Measurements from ENCODE around the gene SEMA4F. TPM values are rescaled to one million over a fixed set of nuclear protein-coding genes. Genes with fewer than 3 reads are reported as not detected.
"Not testable (repeated sequence)": the region's sequence is repeated elsewhere in the genome, so short reads cannot be mapped to it uniquely, and the experiment has no call there.

SEMA4F gene
- total RNA-seq: 1 to 10 TPM; 5.3 to 6.4 (median 5.4) TPM

DNA sequence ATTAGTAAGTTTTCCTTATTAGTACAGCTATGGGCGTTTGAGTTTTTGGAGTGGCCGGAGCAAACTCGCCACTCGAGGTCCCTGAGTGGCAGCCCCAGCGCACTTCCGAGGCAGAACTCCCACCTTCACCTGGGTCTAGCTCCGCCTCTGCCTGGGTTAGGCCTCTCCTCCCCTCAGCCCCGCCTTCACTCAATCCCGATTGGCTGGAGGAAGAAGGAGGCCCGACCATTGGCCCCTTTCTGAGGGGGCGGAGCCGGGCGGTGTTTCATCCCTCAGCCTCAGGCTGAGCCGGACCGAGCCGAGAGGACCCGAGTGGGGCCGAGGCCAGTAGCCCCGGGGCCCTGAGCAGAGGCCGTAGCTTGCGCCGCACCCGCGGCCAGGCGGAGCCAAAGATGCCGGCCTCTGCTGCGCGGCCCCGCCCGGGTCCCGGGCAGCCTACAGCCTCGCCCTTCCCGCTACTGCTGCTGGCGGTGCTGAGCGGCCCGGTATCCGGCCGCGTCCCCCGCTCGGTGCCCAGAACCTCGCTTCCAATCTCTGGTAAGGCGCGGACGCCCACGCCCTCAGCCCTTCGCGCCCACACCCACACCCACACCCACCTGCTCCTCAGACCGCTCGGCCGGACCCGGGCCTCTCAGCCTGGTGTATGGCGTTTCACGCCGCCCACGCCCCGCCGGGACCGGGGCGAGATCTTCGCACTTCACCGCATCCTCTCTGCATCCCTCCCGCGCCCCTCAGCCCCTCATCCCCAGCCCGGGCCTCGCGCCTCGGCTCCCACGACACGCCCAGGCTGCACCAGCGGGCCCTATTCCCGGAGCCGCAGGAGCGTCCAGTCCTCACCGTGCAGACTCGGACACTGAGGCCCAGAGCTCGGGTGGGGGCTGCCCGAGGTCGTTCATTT lies at the start of gene SEMA4F:
Gene SEMA4F (plus strand): TSS at position 263 of the 898 bp plus-strand sequence. CDS start 130 bp downstream, at position 393.
- Mint-ChIP-seq H3K36me3 (ENCODE audit: insufficient read depth) (peaks cover 2% of the 10 kb centered on the region), H3K4me3 (peak within 1 kb of the TSS; percentile 86)

GRCh38 chr2:74606927-74607326 lies 47.1 kb upstream of the SEMA4F start:
- H3K36me3 Mint-ChIP-seq (ENCODE audit: insufficient read depth): no peaks in the 10 kb centered on the region
- H3K4me3 Mint-ChIP-seq: no peak overlapping the region
- DNase-seq (no peak), ATAC-seq (no peak)
- H3K9me3 Mint-ChIP-seq: no peaks in the 10 kb centered on the region
- H3K4me1 Mint-ChIP-seq (ENCODE audit: low read depth): peaks cover 2% of the 10 kb centered on the region
- peaks cover 45% of the 10 kb centered on the region for H3K27me3 Mint-ChIP-seq (ENCODE audit: low read depth)

More for the DNA sequence above, at the start of gene SEMA4F:
- ATAC-seq: peak; percentile 100
- peak; percentile 91 for DNase-seq
- Mint-ChIP-seq H3K27me3 (ENCODE audit: low read depth) (peaks cover 13% of the 10 kb centered on the region), H3K4me1 (ENCODE audit: low read depth) (peaks cover 17% of the 10 kb centered on the region), H3K9me3 (no peaks in the 10 kb centered on the region)

GRCh38 chr2:74617122-74617521 lies 36.9 kb upstream of the SEMA4F start:
- peaks cover 43% of the 10 kb centered on the region for H3K27me3 Mint-ChIP-seq (ENCODE audit: low read depth)
- H3K4me1 Mint-ChIP-seq (ENCODE audit: low read depth): peaks cover 3% of the 10 kb centered on the region
- DNase-seq: no peak
- no peaks in the 10 kb centered on the region for H3K9me3 Mint-ChIP-seq
- no peaks in the 10 kb centered on the region for H3K36me3 Mint-ChIP-seq (ENCODE audit: insufficient read depth)
- H3K4me3 Mint-ChIP-seq: no peak overlapping the region
- no peak for ATAC-seq

GRCh38 chr2:74618410-74619083 lies 35.5 kb upstream of the SEMA4F start:
- Mint-ChIP-seq H3K36me3 (ENCODE audit: insufficient read depth) (no peaks in the 10 kb centered on the region), H3K27me3 (ENCODE audit: low read depth) (peaks cover 32% of the 10 kb centered on the region), H3K4me1 (ENCODE audit: low read depth) (peaks cover 3% of the 10 kb centered on the region), H3K9me3 (no peaks in the 10 kb centered on the region), H3K4me3 (no peak overlapping the region)
- DNase-seq (no peak), ATAC-seq (no peak)

DNA sequence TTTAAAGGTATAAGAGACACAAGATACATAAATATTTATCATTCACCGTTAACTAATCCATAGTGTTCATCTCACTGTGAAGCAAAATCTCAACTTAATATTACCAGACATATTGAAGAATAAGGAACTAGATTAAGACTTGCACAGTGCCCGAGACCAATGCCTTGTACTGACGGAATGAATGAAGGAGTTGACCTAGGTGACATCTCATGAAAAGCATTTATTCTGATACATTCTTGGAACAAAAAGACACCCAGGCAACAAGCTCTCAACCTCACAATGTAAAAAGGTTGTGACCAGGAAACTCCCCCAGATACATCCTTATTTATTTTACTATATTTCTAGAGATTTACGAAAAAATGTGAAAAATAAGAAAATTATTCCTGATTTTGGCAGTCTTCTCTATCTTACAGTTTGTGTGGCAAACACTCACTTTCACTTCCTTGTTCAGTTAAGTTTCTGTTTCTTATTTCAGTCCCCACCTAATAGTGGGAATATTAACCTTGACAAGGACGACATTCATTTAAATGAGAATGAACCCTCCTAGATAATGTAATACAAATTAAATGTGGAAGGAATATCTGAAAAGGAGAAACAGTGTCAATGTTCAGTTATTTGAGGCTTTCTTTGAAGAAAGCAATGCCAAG lies 34.3 kb upstream of the SEMA4F start:
- H3K4me1 Mint-ChIP-seq (ENCODE audit: low read depth): peaks cover 3% of the 10 kb centered on the region
- no peaks in the 10 kb centered on the region for H3K36me3 Mint-ChIP-seq (ENCODE audit: insufficient read depth)
- peaks cover 20% of the 10 kb centered on the region for H3K27me3 Mint-ChIP-seq (ENCODE audit: low read depth)
- no peaks in the 10 kb centered on the region for H3K9me3 Mint-ChIP-seq
- ATAC-seq (no peak), DNase-seq (no peak)
- no peak overlapping the region for H3K4me3 Mint-ChIP-seq

GRCh38 chr2:74620671-74621070 lies 33.4 kb upstream of the SEMA4F start:
- H3K4me3 Mint-ChIP-seq: no peak overlapping the region
- ATAC-seq (no peak), DNase-seq (no peak)
- peaks cover 3% of the 10 kb centered on the region for H3K4me1 Mint-ChIP-seq (ENCODE audit: low read depth)
- H3K9me3 Mint-ChIP-seq: no peaks in the 10 kb centered on the region
- no peaks in the 10 kb centered on the region for H3K36me3 Mint-ChIP-seq (ENCODE audit: insufficient read depth)
- peaks cover 14% of the 10 kb centered on the region for H3K27me3 Mint-ChIP-seq (ENCODE audit: low read depth)

GRCh38 chr2:74625658-74626425 lies 28.2 kb upstream of the SEMA4F start:
- DNase-seq (no peak), ATAC-seq (no peak)
- H3K9me3 Mint-ChIP-seq: no peaks in the 10 kb centered on the region
- H3K27me3 Mint-ChIP-seq (ENCODE audit: low read depth): no peaks in the 10 kb centered on the region
- H3K4me3 Mint-ChIP-seq: no peak overlapping the region
- H3K4me1 Mint-ChIP-seq (ENCODE audit: low read depth): no peaks in the 10 kb centered on the region
- no peaks in the 10 kb centered on the region for H3K36me3 Mint-ChIP-seq (ENCODE audit: insufficient read depth)

DNA sequence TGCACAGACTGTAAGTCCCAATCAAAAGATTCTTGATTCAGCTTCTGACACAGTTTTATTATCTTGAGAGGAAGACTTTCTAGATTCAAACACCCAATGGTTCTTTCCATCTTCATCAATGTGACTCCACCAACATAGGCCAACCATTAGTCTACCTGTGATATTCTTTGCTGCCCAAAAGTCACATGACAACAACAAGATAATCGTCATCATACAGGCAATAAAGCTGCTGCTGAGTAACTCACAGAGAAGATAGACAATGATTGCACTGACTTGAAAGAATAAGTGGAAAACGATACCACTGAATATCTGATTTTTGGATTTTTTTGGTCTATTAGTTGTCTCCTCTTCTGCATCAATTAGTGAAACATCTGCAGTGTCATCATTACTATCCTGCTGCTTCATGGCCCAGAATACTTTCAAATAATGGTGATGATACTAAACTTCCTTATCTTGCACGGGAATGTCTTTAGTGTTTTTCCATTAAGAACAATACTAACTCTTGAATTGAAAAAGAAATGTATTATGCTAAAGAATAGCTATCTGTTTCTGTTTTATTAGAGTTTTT lies 25.4 kb upstream of the SEMA4F start:
- H3K27me3 Mint-ChIP-seq (ENCODE audit: low read depth): no peaks in the 10 kb centered on the region
- DNase-seq (no peak), ATAC-seq (no peak)
- H3K9me3 Mint-ChIP-seq: no peaks in the 10 kb centered on the region
- H3K4me1 Mint-ChIP-seq (ENCODE audit: low read depth): no peaks in the 10 kb centered on the region
- no peaks in the 10 kb centered on the region for H3K36me3 Mint-ChIP-seq (ENCODE audit: insufficient read depth)
- no peak overlapping the region for H3K4me3 Mint-ChIP-seq

- ATAC-seq; H3K27me3 Mint-ChIP-seq (ENCODE audit: low read depth); H3K36me3 Mint-ChIP-seq (ENCODE audit: insufficient read depth); H3K4me1 Mint-ChIP-seq (ENCODE audit: low read depth); H3K4me3 Mint-ChIP-seq; H3K9me3 Mint-ChIP-seq; DNase-seq: not testable (repeated sequence)
Measured at GRCh38 chr2:74630454-74630853, 23.6 kb upstream of the SEMA4F start.

DNA sequence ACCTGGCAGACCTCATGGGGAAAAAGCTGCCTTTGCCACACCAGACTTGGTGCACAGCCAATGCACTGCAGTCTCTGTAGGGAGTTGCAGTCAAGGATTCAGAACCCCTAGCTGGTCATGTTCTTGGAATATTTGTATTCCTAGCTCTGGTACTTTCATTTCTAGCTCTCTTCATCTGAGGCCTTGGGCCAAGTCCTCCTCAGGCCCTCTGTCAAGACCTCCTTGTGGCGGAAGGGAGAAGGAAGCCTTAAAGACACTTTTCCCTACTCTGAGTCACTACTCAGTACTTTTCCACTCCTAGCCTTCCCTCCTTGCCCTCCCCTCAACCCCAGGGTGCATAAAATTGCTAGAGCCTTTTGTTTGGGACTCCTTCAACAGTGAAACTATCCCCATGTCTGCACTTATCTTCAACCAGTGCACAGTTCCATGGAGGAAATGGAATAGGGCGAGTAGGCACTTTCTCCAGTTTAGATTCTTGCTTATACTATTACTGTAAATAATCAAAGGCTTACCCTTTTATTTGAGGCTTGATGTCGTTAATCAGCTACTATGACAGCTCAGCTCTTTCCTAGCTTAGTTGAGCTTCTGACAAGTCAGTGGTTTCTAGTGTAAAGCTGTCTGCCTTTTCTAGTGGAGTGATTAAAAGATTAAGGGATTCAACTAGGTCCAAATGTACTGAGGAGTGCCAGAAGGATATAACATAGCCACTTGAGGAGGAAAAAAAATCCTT lies 21.7 kb upstream of the SEMA4F start:
- Mint-ChIP-seq H3K9me3 (no peaks in the 10 kb centered on the region), H3K27me3 (ENCODE audit: low read depth) (peaks cover 2% of the 10 kb centered on the region), H3K4me1 (ENCODE audit: low read depth) (no peaks in the 10 kb centered on the region), H3K4me3 (no peak overlapping the region), H3K36me3 (ENCODE audit: insufficient read depth) (no peaks in the 10 kb centered on the region)
- DNase-seq (no peak), ATAC-seq (no peak)

DNA sequence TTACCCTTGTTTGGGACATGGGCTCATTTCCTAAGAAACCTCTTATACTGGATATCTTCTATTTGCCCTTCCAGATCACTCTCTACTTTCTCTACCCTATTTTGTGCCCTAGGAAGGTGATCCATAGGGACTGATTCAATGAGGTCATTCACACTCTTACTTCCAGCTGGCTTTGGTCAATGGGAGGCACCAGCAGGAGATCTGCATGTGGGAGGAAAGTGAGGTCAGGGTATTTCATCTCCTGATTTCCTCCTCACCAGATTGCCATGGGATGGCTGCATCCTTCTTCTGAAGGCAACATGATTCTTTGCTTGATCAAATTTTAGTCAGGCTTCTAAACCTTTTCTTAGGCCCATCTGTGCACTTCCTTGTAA lies 21.1 kb upstream of the SEMA4F start:
- no peak overlapping the region for H3K4me3 Mint-ChIP-seq
- H3K27me3 Mint-ChIP-seq (ENCODE audit: low read depth): peaks cover 2% of the 10 kb centered on the region
- no peaks in the 10 kb centered on the region for H3K9me3 Mint-ChIP-seq
- no peak for ATAC-seq
- DNase-seq: no peak
- no peaks in the 10 kb centered on the region for H3K4me1 Mint-ChIP-seq (ENCODE audit: low read depth)
- no peaks in the 10 kb centered on the region for H3K36me3 Mint-ChIP-seq (ENCODE audit: insufficient read depth)

DNA sequence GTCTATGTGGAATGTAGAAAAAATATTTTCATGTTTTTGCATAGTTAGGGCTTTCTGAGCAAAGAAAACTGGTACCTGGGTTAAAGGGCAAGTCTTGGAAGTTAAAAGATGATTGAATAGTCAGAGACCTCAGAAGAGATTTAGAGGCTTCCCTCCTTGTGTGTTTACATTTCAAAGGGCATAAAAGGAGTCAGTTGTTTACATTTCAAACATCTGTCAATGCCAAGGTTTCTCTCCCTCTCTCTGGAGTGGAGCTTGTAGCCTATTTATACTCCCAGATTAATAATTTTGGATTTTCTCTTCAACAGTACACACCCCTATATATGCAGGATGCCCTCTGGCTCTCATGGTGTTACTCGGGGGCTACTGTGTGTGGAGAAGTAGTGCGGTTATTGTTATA lies 14.5 kb upstream of the SEMA4F start:
- ATAC-seq (no peak), DNase-seq (no peak)
- H3K9me3 Mint-ChIP-seq: no peaks in the 10 kb centered on the region
- H3K36me3 Mint-ChIP-seq (ENCODE audit: insufficient read depth): no peaks in the 10 kb centered on the region
- H3K27me3 Mint-ChIP-seq (ENCODE audit: low read depth): peaks cover 25% of the 10 kb centered on the region
- H3K4me1 Mint-ChIP-seq (ENCODE audit: low read depth): no peaks in the 10 kb centered on the region
- no peak overlapping the region for H3K4me3 Mint-ChIP-seq

DNA sequence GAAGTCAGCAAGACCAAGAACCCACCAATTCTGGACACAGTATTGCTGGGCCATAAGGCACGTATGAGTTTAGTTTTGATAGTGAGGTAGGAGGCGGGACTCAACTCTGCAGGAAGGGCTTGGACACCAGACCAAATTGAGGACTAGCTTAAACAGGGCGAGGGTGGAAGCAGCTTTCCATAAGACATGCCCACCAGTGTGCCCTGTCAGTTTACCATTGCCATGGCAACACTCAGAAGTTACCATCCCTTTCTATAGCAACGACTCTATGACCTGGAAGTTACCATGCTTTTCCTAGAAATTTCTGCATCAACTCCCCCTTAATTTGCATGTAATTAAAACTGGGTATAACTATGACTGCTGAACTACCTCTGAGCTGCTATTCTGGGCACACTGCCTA lies 8.7 kb upstream of the SEMA4F start:
- Mint-ChIP-seq H3K27me3 (ENCODE audit: low read depth) (peaks cover 43% of the 10 kb centered on the region), H3K36me3 (ENCODE audit: insufficient read depth) (no peaks in the 10 kb centered on the region), H3K9me3 (no peaks in the 10 kb centered on the region), H3K4me3 (no peak overlapping the region), H3K4me1 (ENCODE audit: low read depth) (peaks cover 2% of the 10 kb centered on the region)
- DNase-seq (no peak), ATAC-seq (no peak)
